CD4-positive, alpha-beta T cell (primary cell): ENCODE results near the gene TPRN. TPM values are rescaled to one million over a fixed set of nuclear protein-coding genes. Genes with fewer than 3 reads are reported as not detected.
A peak's percentile ranks its signal among the peaks of the same experiment; 100 is the strongest.

Experiments used
- ATAC-seq: fragments of 200-7000 bp; cut with Tn5 transposase; one replicate; pipeline ENCODE4 v1.10.0; 2022; ENCODE audit warnings: mild to moderate bottlenecking; ENCODE audit not compliant: poor library complexity
- CTCF ChIA-PET: fragments of 350-600 bp; sonication (Branson Sonifier 250); formaldehyde crosslinking; loops from one replicate; lab custom pipeline; 2021; ENCODE audit warnings: antibody characterized with exemption, inconsistent platforms; lab: Charles Lee
- POLR2A ChIA-PET: fragments of 350-600 bp; sonication (Branson Sonifier 250); formaldehyde crosslinking; loops from one replicate; lab custom pipeline; 2021; ENCODE audit warnings: antibody characterized with exemption, inconsistent platforms; lab: Charles Lee
- DNase-seq, 14 experiments: peaks; one replicate each; pipeline ENCODE4 v3.0.0-alpha.2; 2013 to 2020; ENCODE audit warnings: mixed read lengths in 2 of 14
- H3K27ac ChIP-seq, 2 donors: one replicate each; pipeline versions ENCODE4 v1.5.1 to v1.7.0; 2013; ENCODE audit warnings: low read length in 2 of 2, low read depth in 1 of 2, mild to moderate bottlenecking in 1 of 2
- H3K27me3 ChIP-seq, 2 experiments: 1 replicate in 1 of 2; 2 replicates in 1 of 2; pipeline versions ENCODE4 v1.6.1 to v1.7.0; 2013; ENCODE audit warnings: low read length in 2 of 2, control low read depth in 1 of 2, mild to moderate bottlenecking in 1 of 2, moderate library complexity in 1 of 2; ENCODE audit not compliant: insufficient read depth in 2 of 2, control insufficient read depth in 1 of 2
- H3K36me3 ChIP-seq: one replicate; pipeline ENCODE4 v1.6.1; 2013; ENCODE audit warnings: low read length, control low read depth; ENCODE audit not compliant: insufficient read depth
- H3K4me1 ChIP-seq: one replicate; pipeline ENCODE4 v1.6.1; 2013; ENCODE audit warnings: low read length, control low read depth; ENCODE audit not compliant: insufficient read depth
- H3K4me3 ChIP-seq: one replicate; pipeline ENCODE4 v1.5.1; 2013; ENCODE audit warnings: mild to moderate bottlenecking, low read length, moderate library complexity
- H3K9me3 ChIP-seq, 2 experiments: 1 replicate in 1 of 2; 2 replicates in 1 of 2; pipeline versions ENCODE4 v1.6.1 to v1.7.0; 2013; ENCODE audit warnings: low read length in 2 of 2, mild to moderate bottlenecking in 2 of 2, control low read depth in 1 of 2, moderate library complexity in 1 of 2; ENCODE audit not compliant: control insufficient read depth in 1 of 2, insufficient read depth in 1 of 2
- H3K27ac Mint-ChIP-seq: one replicate; pipeline ENCODE4 v1.8.0; 2020; ENCODE audit warnings: mixed read lengths
- H3K27me3 Mint-ChIP-seq: one replicate; pipeline ENCODE4 v1.8.0; 2021; ENCODE audit warnings: mixed read lengths
- H3K36me3 Mint-ChIP-seq: one replicate; pipeline ENCODE4 v1.8.0; 2021; ENCODE audit warnings: low read depth, mixed read lengths
- H3K4me1 Mint-ChIP-seq: one replicate; pipeline ENCODE4 v1.8.0; 2021; ENCODE audit warnings: low read depth, mixed read lengths
- H3K4me3 Mint-ChIP-seq: one replicate; pipeline ENCODE4 v1.8.0; 2020; ENCODE audit warnings: mild to moderate bottlenecking, mixed read lengths
- H3K9me3 Mint-ChIP-seq: one replicate; pipeline ENCODE4 v1.8.0; 2020; ENCODE audit warnings: mixed read lengths
- CTCF ChIP-seq: fragments of 200-600 bp; IDR thresholded peaks from one replicate; pipeline ENCODE4 v1.8.0; 2022; ENCODE audit warnings: antibody characterized with exemption, mild to moderate bottlenecking
- intact Hi-C, 2 experiments: fragments of 100-400 bp; cut with DNase I in 1 of 2; cut with micrococcal nuclease in 1 of 2; formaldehyde crosslinking; loops; one replicate each; pipeline versions ENCODE4 v1.15.1 to v1.9.0; 2023 to 2025; cut with DNase I, micrococcal nuclease
- total RNA-seq, 174 experiments: library from RNA in 2 of 174; stranded (reverse) in 2 of 174; gene quantifications; one replicate each; pipeline ENCODE4 v1.2.3 and lab custom pipeline; 2021 to 2026

Gene TPRN
- total RNA-seq, 2 experiments from 2014 or later = 6.1 to 8.6 TPM

GRCh38 chr9:137189297-137190295 is 10.9 kb downstream of the TPRN start:
- ChIA-PET POLR2A (interaction anchor here (0.9 to 3.5 kb wide), 12 partner anchors 7 to 462 kb away, joined by 3 to 39 read pairs (median 8); partner anchors contain the start of genes MAN1B1, NELFB, RNF208 and TPRN), CTCF (interaction anchor here (0.7 to 2.8 kb wide), 11 partner anchors 11 to 165 kb away, joined by 3 to 14 read pairs (median 4); partner anchors contain the start of genes RNF224, TPRN and TUBB4B)
- Mint-ChIP-seq H3K9me3 (no peaks in the 10 kb centered on the region), H3K4me3 (peak overlapping the region; percentile 94), H3K36me3 (peaks cover 39% of the 10 kb centered on the region), H3K27me3 (no peaks in the 10 kb centered on the region), H3K4me1 (peaks cover 25% of the 10 kb centered on the region), H3K27ac (peak overlapping the region; percentile 79)
- Histone ChIP-seq H3K27ac (peak overlapping the region; percentile 85 to 86), H3K4me1 (peaks cover 50% of the 10 kb centered on the region), H3K36me3 (peaks cover 34% of the 10 kb centered on the region), H3K9me3 (no peaks in the 10 kb centered on the region), H3K27me3 (no peaks in the 10 kb centered on the region), H3K4me3 (peak overlapping the region; percentile 100)
- TF ChIP-seq CTCF = no peak
- ATAC-seq (no peak), DNase-seq (no peak)
- intact Hi-C loops = loop anchor here (1.0 to 5.0 kb wide), 4 partner anchors 9 to 61 kb away; partner anchors contain the start of gene RNF208 (in 1 of the 2)

GRCh38 chr9:137188490-137189296 is 11.8 kb downstream of the TPRN start, which contains the start of the genes ANAPC2 and SSNA1:
Gene ANAPC2, minus strand, starts transcription at chr9:137188560. Its CDS starts 28 bp downstream, at chr9:137188532.
Gene SSNA1, plus strand, starts transcription at chr9:137188676. Its CDS starts 51 bp downstream, at chr9:137188727.
- Histone ChIP-seq H3K27ac (peak within 1 kb of the TSS; percentile 86 to 92), H3K4me1 (peaks cover 50% of the 10 kb centered on the region), H3K27me3 (no peaks in the 10 kb centered on the region), H3K4me3 (peak within 1 kb of the TSS; percentile 100), H3K36me3 (peaks cover 42% of the 10 kb centered on the region), H3K9me3 (no peaks in the 10 kb centered on the region)
- no peaks in the 10 kb centered on the region for H3K27me3 Mint-ChIP-seq
- no peaks in the 10 kb centered on the region for H3K9me3 Mint-ChIP-seq
- intact Hi-C loops = loop anchor here (1.0 to 5.0 kb wide), 6 partner anchors 10 to 60 kb away; partner anchors contain the start of genes NDOR1 (in 1 of the 2), RNF208 (in 1 of the 2) and TMEM203 (in 1 of the 2)
- peak within 1 kb of the TSS; percentile 94 for H3K4me3 Mint-ChIP-seq
- CTCF ChIA-PET = interaction anchor here (0.6 to 2.8 kb wide), 14 partner anchors 12 to 257 kb away, joined by 3 to 14 read pairs (median 4); partner anchors contain the start of genes RNF224, TPRN and TUBB4B
- peak; percentile 48 for TF ChIP-seq CTCF
- ATAC-seq (peak; percentile 79), DNase-seq (peak; percentile 83 to 98 (median 90))
- POLR2A ChIA-PET = interaction anchor here (0.7 to 3.5 kb wide), 16 partner anchors 8 to 461 kb away, joined by 3 to 39 read pairs (median 6); partner anchors contain the start of genes MAN1B1, NELFB, RNF208 and TPRN
- peaks cover 48% of the 10 kb centered on the region for H3K36me3 Mint-ChIP-seq
- peak within 1 kb of the TSS; percentile 79 for H3K27ac Mint-ChIP-seq
- peaks cover 29% of the 10 kb centered on the region for H3K4me1 Mint-ChIP-seq
